HG03280 (cell line): ENCODE measurements around the gene CWF19L1.

Experiments
- ATAC-seq: cut with Tn5 transposase; IDR thresholded peaks from one replicate; pipeline ENCODE4 v1.9.1; 2021; ENCODE audit warnings: mild to moderate bottlenecking, moderate library complexity; ENCODE audit not compliant: unreplicated experiment

Gene CWF19L1

GRCh38 chr10:100183481-100183880 lies 84.0 kb downstream of the CWF19L1 start:
- ATAC-seq, result no peak

DNA sequence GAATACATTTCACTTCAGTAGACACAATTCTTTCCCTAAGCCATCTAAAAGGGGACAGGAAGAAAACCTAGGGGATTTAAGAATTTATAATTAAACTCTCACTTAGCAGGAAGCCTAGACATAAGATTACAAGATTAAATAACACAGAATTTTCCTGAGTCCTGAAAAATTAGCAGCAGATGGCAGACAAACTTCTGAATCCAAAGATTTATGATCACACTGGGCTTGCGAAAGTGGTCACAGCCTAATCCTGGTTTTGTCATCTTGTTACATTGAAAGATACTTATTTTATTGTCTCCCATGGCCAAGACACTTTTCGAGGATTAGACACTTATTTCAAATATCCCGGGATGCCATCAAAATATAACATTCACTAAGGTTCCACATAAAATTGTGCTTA lies 84.5 kb downstream of the CWF19L1 start:
- no peak for ATAC-seq
